Ecto neural progenitor cell (in vitro differentiated cells): ENCODE data around the gene STX1A.

Experiments
- DNase-seq: peaks from one replicate; pipeline ENCODE4 v3.0.0-alpha.2; 2018; ENCODE audit warnings: low spot score

Gene STX1A

DNA sequence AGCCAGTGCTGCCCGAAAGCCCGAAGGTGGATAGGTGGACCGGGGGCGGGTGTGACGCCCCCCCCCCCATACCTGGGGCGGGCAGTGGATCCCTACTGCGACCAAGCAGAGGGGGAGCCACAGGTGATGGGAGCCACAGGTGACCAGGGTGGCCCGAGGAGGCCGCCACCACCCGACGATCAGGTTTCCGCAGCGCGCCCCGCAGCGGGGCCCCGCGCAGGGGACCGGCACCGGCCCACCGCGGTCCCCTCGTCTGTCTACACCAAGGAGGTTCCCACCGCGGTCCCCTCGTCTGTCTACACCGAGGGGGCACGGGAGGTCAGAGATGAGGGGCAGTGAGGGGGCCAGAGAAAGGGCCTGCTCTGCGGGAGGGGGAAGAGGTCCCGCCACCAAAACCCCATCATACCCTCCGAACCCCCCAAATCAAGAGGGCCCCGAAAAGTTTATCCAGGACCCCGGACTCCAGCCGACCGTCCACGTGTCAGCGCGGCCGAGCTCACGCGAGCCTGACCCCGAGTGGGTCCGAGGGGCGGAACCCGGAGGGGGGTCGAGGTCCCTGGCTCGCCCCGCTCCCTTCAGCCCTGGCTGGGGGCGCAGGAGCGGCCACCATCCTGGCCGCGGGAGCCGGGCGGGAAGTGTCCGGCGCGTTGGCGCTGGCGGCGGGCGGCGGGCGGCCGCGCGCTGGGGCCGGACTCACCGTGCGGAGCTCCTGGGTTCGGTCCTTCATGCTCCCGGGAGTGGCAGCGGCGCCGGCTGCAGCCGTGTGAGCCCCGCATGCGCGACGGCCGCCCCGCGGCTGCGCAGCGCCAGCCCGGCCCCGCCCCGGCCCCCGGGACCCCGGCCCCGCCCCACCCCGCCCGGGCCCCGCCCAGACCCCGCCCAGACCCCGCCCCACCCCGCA lies at the start of gene STX1A:
TSS of gene STX1A (minus strand) at position 765 of the 901 bp plus-strand sequence. CDS start at position 727, 38 bp downstream.
- DNase-seq = peak; percentile 84

GRCh38 chr7:73768641-73769480 lies 49.4 kb upstream of the STX1A start:
- no peak for DNase-seq

- no peak for DNase-seq
Observed at GRCh38 chr7:73766556-73767229, 47.2 kb upstream of the STX1A start.

GRCh38 chr7:73762659-73762999 lies 43.2 kb upstream of the STX1A start:
- DNase-seq = no peak

GRCh38 chr7:73761854-73762658 lies 42.6 kb upstream of the STX1A start:
- peak; percentile 60 for DNase-seq

- DNase-seq = no peak
Observed at GRCh38 chr7:73758581-73759138, 39.2 kb upstream of the STX1A start.

GRCh38 chr7:73749931-73750776 lies 30.7 kb upstream of the STX1A start:
- no peak for DNase-seq

DNA sequence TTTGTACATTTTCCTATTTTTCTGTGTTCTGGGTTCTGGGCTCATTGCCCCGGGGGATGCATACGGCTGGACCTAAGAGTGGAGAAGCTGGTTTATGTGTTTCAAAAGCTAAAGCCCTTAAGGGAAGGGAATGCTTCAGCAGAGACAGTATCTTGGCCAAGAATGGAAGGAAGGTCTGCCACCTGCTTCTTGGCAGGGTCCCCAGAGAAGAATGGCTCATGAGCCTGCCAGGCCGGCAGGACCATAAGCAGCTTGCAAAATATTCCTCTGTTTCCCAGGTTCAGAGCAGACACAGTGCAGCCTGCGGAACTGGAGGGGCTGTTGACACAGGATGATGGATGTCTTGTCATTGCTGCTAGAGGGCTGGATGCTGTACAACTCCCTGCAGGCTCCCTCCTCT lies 26.9 kb upstream of the STX1A start:
- DNase-seq = no peak

GRCh38 chr7:73742753-73743641 lies 23.5 kb upstream of the STX1A start:
- DNase-seq = peak; percentile 95

- peak; percentile 62 for DNase-seq
Observed at GRCh38 chr7:73742338-73742752, 22.9 kb upstream of the STX1A start.

DNA sequence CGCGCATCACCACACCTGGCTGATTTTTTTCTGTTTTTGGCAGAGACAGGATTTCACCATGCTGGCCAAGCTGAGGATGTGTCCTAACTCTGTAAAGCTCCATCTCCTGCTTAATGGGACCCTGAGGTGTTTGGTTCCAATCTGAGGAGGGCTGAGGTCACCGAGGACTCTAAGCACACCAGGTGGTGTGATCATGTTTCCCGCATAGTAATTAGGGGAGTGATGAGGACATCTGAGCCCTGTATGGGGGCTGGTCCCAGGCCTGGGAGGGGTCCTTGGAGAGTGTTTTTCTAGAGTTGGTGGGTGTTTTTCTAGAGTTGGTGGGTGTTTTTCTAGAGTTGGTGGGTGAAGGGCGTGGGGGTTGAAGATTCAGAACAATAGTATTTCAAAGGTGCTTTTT lies 22.1 kb upstream of the STX1A start:
- DNase-seq = no peak

DNA sequence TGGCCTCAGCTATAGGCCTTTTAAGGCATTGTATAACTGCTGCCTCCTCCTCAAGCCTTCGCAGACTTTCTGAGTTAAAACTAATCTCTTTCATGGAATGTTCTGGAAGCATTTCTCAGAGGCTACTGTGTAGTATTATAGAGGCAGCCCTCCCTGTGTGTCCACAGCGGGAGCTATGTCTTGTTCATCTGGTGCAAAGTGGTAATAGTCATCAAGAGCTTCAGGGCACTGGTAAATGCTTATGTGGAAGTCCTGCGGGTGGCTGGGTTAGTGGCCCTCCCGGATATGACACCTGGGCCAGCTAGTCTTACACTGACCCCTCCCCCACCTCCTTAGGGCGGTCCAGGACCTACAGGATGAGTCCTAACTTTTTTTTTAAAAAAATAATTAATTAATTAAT lies 21.3 kb upstream of the STX1A start:
- DNase-seq = no peak

DNA sequence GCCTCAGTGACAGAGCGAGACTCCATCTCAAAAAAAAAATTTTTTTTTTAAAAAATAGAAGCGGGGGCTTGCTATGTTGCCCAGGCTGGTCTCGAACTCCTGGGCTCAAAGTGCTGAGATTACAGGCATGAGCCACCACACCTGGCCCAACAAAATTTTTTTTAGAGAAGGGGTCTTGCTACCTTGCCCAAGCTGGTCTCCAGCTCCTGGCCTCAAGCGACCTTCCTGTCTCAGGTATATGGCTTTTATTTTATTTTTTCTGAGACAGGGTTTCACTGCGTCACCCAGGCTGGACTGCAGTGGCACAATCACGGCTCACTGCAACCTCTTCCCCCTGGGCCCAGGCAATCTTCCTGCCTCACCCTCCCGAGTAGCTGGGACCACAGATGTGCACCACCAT lies 20.7 kb upstream of the STX1A start:
- no peak for DNase-seq

DNA sequence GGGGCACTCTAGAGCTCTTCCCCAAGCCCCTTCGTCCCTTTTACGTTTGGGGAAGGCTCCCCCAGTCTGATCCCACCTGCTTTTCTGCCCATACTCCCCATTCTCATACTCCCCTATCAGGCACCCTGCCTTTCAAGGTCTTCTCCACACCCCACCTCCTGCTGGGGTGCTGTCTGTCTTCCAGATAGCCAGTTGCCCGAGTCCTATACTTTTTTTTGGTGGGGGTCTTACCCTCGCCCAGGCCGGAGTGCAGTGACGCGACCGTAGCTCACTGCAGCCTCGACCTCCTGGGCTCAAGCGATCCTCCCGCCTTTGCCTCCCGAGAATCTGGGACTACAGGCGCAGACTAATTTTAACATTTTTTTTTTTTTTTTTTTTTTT lies 19.9 kb upstream of the STX1A start:
- DNase-seq = no peak

DNA sequence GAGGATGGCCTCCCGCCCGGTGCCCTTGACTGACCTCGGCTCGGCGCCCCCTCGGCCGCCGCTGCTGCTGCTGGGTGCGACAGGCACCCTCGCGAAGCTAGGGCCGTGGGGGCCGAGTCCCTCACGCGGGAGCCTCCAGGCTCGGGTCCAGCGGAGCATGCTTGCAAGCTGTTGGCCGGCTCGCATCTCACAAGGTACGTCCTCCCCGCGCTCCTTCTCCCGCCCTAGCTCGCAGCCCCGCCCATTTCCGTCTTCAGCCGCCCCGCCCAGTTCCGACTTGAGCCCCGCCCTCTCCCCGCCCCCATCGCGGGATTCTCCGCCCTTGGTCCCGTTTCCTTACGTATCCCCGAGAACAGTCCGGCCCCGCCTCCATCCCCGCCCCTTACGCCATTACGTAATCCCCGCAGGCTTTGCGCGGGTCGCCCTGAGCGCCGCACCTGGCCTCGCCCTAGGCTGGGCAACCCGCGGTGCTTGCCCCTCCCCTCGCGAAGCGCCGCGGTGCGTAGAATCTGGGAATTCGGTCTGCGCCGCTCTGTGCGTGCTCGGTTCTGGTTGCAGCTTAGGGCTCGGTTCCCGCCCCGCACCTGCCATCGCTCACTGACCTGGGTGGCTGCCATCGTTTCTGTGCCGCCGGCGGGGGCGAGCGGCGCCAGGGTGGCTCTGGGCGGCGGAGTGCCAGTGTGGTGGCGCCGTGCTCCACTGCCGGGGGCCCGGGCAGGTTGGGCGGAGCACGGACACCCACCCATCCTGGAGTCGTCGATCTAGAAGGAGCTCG lies 19.3 kb upstream of the STX1A start, which contains the start of gene ABHD11:
TSS of gene ABHD11 (minus strand) at position 191 of the 775 bp plus-strand sequence. CDS start at position 159, 32 bp downstream.
- DNase-seq = peak; percentile 99

GRCh38 chr7:73738220-73738611 lies 18.7 kb upstream of the STX1A start:
- peak; percentile 75 for DNase-seq

DNA sequence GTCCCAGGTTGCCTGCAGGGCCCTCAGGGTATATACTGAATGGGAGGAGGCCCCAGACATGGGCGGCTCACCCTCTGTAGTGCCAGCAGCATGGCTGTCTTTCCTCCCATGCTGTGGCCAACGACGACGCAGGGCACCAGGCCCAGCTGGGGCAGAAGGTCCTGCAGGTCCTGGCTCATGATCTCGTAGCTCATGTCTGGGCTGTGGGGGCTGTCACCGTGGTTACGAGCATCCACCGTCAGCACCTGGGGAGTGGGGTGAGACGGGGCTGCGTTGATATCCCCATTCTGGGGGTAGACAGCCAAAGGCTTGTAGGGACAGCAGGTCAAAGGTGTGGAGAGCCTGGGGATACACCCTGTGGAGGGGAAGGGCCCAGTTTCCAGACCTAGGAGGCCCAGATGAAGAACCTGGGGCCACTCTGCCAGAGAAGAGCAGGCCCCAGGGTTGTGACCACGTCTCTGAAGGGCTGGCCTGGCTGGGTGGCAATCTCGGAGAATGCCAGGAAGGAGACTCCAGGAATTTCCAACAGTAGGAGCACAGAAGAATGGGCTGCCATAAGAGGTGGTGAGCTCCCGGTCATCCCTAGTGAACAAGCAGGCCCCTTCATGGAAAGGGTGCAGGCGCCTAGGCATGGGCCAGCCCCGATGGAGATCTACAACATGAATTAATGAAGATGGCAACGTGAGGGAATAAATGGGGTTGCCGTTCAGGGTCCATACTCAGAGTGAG lies 18.2 kb upstream of the STX1A start:
- no peak for DNase-seq

DNA sequence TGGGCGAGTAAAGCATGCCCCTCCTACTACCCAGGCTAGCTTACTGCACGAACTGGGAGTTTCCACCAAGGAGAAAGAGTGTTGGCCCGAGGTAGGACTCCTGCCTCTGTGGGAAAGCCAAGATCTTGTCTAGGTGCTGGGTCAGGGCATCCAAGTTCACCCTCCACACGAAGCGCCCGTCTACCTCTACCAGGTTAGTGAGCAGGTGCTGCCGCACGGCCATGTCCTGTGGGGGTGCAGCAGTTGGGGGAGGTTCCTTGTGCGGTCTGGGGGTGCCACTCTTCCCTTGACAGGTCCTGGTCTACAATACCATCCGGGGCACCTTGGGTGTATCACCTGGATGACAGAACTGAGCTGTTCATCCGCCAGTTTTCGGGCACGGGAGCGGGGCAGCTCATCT lies 17.4 kb upstream of the STX1A start:
- no peak for DNase-seq
